GM12873 (cell line): ENCODE measurements around the gene SEMA3A.

Experiments
- TF ChIP-seq, protein P1 (sequence below): IDR thresholded peaks from 2 replicates; pipeline ENCODE4 v1.5.1; 2012; ENCODE audit warnings: low read depth, mild to moderate bottlenecking, moderate library complexity, low read length, control low read depth; ENCODE audit not compliant: insufficient read depth; ENCODE audit errors: missing control alignments

Gene SEMA3A

GRCh38 chr7:84187087-84187805 is 7.3 kb downstream of the SEMA3A start:
- TF ChIP-seq, protein P1, sequence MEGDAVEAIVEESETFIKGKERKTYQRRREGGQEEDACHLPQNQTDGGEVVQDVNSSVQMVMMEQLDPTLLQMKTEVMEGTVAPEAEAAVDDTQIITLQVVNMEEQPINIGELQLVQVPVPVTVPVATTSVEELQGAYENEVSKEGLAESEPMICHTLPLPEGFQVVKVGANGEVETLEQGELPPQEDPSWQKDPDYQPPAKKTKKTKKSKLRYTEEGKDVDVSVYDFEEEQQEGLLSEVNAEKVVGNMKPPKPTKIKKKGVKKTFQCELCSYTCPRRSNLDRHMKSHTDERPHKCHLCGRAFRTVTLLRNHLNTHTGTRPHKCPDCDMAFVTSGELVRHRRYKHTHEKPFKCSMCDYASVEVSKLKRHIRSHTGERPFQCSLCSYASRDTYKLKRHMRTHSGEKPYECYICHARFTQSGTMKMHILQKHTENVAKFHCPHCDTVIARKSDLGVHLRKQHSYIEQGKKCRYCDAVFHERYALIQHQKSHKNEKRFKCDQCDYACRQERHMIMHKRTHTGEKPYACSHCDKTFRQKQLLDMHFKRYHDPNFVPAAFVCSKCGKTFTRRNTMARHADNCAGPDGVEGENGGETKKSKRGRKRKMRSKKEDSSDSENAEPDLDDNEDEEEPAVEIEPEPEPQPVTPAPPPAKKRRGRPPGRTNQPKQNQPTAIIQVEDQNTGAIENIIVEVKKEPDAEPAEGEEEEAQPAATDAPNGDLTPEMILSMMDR = no peak

DNA sequence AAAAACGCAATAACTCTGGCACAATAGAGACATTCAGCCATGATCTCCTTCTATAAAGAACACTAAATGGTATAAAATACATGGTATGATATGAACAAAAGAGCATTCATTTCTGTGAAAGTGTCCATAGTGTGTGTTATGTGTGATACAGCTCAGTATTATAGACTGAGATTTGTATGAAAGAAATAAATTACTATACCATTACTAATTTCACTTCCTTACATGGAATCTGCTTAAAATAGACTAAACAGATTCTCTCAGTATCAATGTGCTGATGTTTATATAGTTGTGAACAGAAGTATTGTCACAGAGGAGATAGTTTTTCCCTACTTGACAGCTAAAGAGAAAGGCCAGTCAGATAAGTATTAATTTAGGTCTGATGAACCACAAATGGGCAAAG is 10.8 kb downstream of the SEMA3A start:
- TF ChIP-seq, protein P1 = no peak

- TF ChIP-seq, protein P1 = no peak
Observed at GRCh38 chr7:84182301-84182700, 12.3 kb downstream of the SEMA3A start.

GRCh38 chr7:84181628-84182027 is 13.0 kb downstream of the SEMA3A start:
- TF ChIP-seq, protein P1 = no peak

DNA sequence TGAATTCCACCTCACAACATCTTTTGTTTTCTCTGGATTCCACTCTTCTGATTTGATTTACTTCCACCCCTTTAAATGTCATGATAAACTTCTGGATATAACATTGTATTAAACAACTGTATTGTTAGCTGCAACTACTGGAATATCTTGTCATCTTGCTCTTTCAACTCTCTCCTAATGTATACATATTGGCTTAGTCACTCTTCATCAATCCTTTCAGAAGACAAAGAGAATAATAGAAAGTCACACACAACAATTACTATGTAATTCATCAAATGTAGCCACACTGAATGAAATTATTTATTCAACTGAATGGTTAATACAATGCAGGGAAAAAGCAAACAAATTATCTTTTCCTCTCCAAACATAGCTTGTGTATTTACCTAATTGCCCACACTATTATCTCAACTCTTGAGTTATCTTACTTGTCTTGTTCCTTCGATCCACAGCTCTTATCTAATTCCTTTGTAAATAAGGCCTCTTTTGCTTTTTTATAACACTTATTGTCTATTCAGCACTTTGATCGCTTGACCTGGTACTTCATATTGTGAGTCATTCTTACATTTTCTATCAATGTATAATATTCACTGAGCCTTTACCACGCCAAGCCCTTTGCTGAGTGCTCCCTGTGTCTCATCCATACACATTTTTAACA is 16.7 kb downstream of the SEMA3A start:
- TF ChIP-seq, protein P1 = no peak

DNA sequence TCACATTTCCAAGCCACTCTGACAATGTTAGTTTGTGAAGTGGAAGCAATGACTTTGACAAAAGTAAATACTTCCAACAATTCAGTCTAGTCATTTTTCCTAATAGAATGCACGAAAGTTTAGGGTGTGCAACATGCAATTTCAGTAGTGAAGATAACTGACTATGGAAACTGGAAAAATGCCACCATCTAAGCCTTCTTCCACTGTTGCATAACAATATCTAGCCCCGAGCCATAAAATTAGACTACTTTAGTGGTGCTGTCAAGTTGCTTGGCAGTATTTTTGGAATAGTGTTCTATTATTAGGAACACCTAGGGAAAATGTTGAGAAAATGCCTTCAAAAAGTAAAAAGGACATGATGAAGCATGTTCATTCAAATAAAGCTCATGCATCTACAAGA is 17.9 kb downstream of the SEMA3A start:
- TF ChIP-seq, protein P1 = no peak

DNA sequence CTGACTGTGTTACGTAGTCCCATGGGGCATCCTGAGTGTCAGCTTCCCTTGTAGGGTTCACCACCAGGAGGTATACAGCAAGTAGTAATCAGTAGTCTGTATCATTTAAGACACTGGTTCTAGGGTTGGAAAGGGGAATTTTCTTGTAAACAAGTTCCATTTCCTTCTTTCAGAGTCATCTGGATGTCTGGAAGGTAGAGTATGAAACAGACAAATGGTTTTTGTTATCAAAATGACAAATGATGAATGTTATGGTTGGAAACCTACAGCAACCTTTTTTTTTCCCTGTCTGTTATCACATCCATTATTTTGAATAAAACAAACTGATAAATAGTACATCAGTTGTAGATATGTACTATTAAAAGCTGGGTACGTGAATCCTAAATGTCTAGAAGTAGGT is 19.1 kb downstream of the SEMA3A start:
- TF ChIP-seq, protein P1 = no peak
